ENCODE data around the gene RPS5. TPM values are rescaled to one million over a fixed set of nuclear protein-coding genes. Genes with fewer than 3 reads are reported as not detected.
"Not testable (repeated sequence)": the region's sequence is repeated elsewhere in the genome, so short reads cannot be mapped to it uniquely, and the experiment has no call there.

The RPS5 gene
- total RNA-seq, 1 experiment from 2014 or later: 1,487 TPM

GRCh38 chr19:58400916-58401839 is 14.1 kb downstream of the RPS5 start:
- ChIA-PET POLR2A (no interaction called here), CTCF (no interaction called here)
- in situ Hi-C loops (cut with HindIII; ENCODE audit: low pct_unique_long_range_greater_than_20kb, low sequenced_read_pairs) (no loop called here), intact Hi-C loops (cut with micrococcal nuclease; ENCODE audit: unreplicated experiment) (no loop called here)
- ATAC-seq: peak; percentile 96
- H3K36me3 ChIP-seq (ENCODE audit: control insufficient read depth, insufficient read depth, low read length): no peaks in the 10 kb centered on the region
- TF ChIP-seq CTCF (IDR thresholded peaks at IDR 0.05) (no peak), TCF7L2 (IDR thresholded peaks at IDR 0.05; ENCODE audit: low read depth, low read length) (no peak), SIN3A (IDR thresholded peaks at IDR 0.05; ENCODE audit: borderline replicate concordance, insufficient read depth, low read depth, low read length) (0 out of 2 replicates have a peak, but pooled peaks have one; percentile 40), REST (IDR thresholded peaks at IDR 0.05; ENCODE audit: insufficient read depth in 1 of 2, low read depth in 2 of 2, low read length in 1 of 2) (peak in 1 of 2 experiments; percentile 65; a peak in 1 of 4 replicates), POLR2AphosphoS5 (IDR thresholded peaks at IDR 0.05; ENCODE audit: low read depth, low read length) (peak; percentile 95)
- peaks cover 26% of the 10 kb centered on the region for H3K4me1 ChIP-seq (ENCODE audit: control insufficient read depth, insufficient read depth, low read length)
- H3K9me3 ChIP-seq (ENCODE audit: control insufficient read depth, insufficient read depth, low read depth, low read length): no peaks in the 10 kb centered on the region
- H3K27ac ChIP-seq (ENCODE audit: low read length): peak overlapping the region; percentile 91
- peak overlapping the region; percentile 66 to 93 for H3K4me3 ChIP-seq (ENCODE audit: low read depth in 2 of 2, low read length in 2 of 2)
- no TSS peak for BruUV-seq (replicated peaks)
- peak; percentile 96 for DNase-seq (ENCODE audit: low read depth, low spot score)
- no peaks in the 10 kb centered on the region for H3K27me3 ChIP-seq (ENCODE audit: control insufficient read depth, insufficient read depth, low read length)

- Histone ChIP-seq H3K4me1 (ENCODE audit: control insufficient read depth, insufficient read depth, low read length) (peaks cover 26% of the 10 kb centered on the region), H3K9me3 (ENCODE audit: control insufficient read depth, insufficient read depth, low read depth, low read length) (no peaks in the 10 kb centered on the region), H3K36me3 (ENCODE audit: control insufficient read depth, insufficient read depth, low read length) (no peaks in the 10 kb centered on the region), H3K27me3 (ENCODE audit: control insufficient read depth, insufficient read depth, low read length) (no peaks in the 10 kb centered on the region), H3K4me3 (ENCODE audit: low read depth in 2 of 2, low read length in 2 of 2) (peak overlapping the region; percentile 66 to 93), H3K27ac (ENCODE audit: low read length) (peak overlapping the region; percentile 90)
- ChIA-PET POLR2A (interaction anchor here (0.6 kb wide), 1 partner anchor 28 kb away, joined by 6 read pairs; no protein-coding TSS in a partner anchor), CTCF (no interaction called here)
- no peak for TF ChIP-seq SIN3A (IDR thresholded peaks at IDR 0.05; ENCODE audit: borderline replicate concordance, insufficient read depth, low read depth, low read length)
- no peak for TF ChIP-seq CTCF (IDR thresholded peaks at IDR 0.05)
- no peak for TF ChIP-seq TCF7L2 (IDR thresholded peaks at IDR 0.05; ENCODE audit: low read depth, low read length)
- no peak for TF ChIP-seq POLR2AphosphoS5 (IDR thresholded peaks at IDR 0.05; ENCODE audit: low read depth, low read length)
- TF ChIP-seq REST (IDR thresholded peaks at IDR 0.05; ENCODE audit: insufficient read depth in 1 of 2, low read depth in 2 of 2, low read length in 1 of 2): no peak
- DNase-seq (ENCODE audit: low read depth, low spot score) (no peak), ATAC-seq (no peak)
- no TSS peak for BruUV-seq (replicated peaks)
- in situ Hi-C loops (cut with HindIII; ENCODE audit: low pct_unique_long_range_greater_than_20kb, low sequenced_read_pairs): no loop called here
- intact Hi-C loops (cut with micrococcal nuclease; ENCODE audit: unreplicated experiment): no loop called here
Observed at GRCh38 chr19:58401840-58402421, 14.9 kb downstream of the RPS5 start.

- peaks cover 32% of the 10 kb centered on the region for H3K4me1 ChIP-seq (ENCODE audit: control insufficient read depth, insufficient read depth, low read length)
- DNase-seq (ENCODE audit: low read depth, low spot score); H3K27me3 ChIP-seq (ENCODE audit: control insufficient read depth, insufficient read depth, low read length); H3K27ac ChIP-seq (ENCODE audit: low read length); H3K36me3 ChIP-seq (ENCODE audit: control insufficient read depth, insufficient read depth, low read length); ATAC-seq; H3K4me3 ChIP-seq (ENCODE audit: low read depth in 2 of 2, low read length in 2 of 2); intact Hi-C loops (cut with micrococcal nuclease; ENCODE audit: unreplicated experiment); BruUV-seq (replicated peaks); H3K9me3 ChIP-seq (ENCODE audit: control insufficient read depth, insufficient read depth, low read depth, low read length); in situ Hi-C loops (cut with HindIII; ENCODE audit: low pct_unique_long_range_greater_than_20kb, low sequenced_read_pairs): not testable (repeated sequence)
- CTCF ChIA-PET: interaction anchor here (0.6 kb wide), 1 partner anchor 11 kb away, joined by 5 read pairs; no protein-coding TSS in a partner anchor
- POLR2A ChIA-PET: interaction anchor here (0.6 kb wide), 1 partner anchor 39 kb away, joined by 13 read pairs; no protein-coding TSS in a partner anchor
Observed at GRCh38 chr19:58403920-58404478, 16.9 kb downstream of the RPS5 start.
